ENCODE results near the gene MTURN. TPM values are rescaled to one million over a fixed set of nuclear protein-coding genes. Genes with fewer than 3 reads are reported as not detected.

MTURN gene
- polyA plus RNA-seq, 2 of the 4 experiments (the other 2 are of a cell fraction) = 2.3 to 2.5 TPM

DNA sequence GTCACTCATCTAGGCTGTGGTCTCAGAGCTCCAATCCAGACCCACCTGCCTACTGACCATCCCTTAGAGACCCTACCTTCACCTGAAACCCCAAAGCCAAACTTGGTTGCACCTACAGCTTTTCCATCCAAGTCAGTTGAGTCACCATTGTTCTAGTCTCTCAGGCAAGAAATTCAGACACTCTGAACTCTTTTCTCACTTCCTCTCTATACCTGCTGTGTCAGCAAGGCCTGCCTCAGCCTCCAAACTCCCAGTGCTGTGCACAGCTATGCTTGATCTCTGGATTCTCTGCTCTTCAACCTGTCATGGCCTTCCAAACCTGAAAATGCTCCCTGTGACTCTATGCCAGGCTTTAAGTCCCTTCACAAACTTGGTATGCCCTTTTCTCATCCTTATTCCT lies 47.4 kb upstream of the MTURN start:
- DNase-seq (ENCODE audit: low read depth in 1 of 2, low spot score in 1 of 2) = no peak
- CTCF ChIA-PET = interaction anchor here (0.9 to 4.9 kb wide), 3 partner anchors 13 to 77 kb away, joined by 3 to 30 read pairs (median 4); no protein-coding TSS in a partner anchor
- H3K4me3 ChIP-seq = no peak overlapping the region
- no peak for ATAC-seq
- H3K27ac ChIP-seq = no peak overlapping the region
- no peak for FAIRE-seq
- TF ChIP-seq FOSL2 (IDR thresholded peaks at IDR 0.05) = no peak
- no peak for TF ChIP-seq FOSL2 (CRISPR knock-in tag; IDR thresholded peaks at IDR 0.05)
- TF ChIP-seq MYC (IDR thresholded peaks at IDR 0.05; ENCODE audit: borderline replicate concordance, low read length) = no peak
- TF ChIP-seq SREBF2 (IDR thresholded peaks at IDR 0.05) = no peak
- POLR2A ChIA-PET = no interaction called here
- no peaks in the 10 kb centered on the region for H3K9me3 ChIP-seq
- peaks cover 9% of the 10 kb centered on the region; the same call in 1 of the 3 replicates for H3K4me1 ChIP-seq
- H3K4me2 ChIP-seq = no peak overlapping the region

GRCh38 chr7:30088362-30088761 lies 46.4 kb upstream of the MTURN start:
- Histone ChIP-seq H3K4me2 (no peak overlapping the region), H3K9me3 (no peaks in the 10 kb centered on the region), H3K27ac (no peak overlapping the region), H3K4me1 (peaks cover 9% of the 10 kb centered on the region; the same call in 1 of the 3 replicates), H3K4me3 (no peak overlapping the region)
- no peak for FAIRE-seq
- TF ChIP-seq ESRRA (IDR thresholded peaks at IDR 0.05; ENCODE audit: borderline replicate concordance, low read length) (no peak), SMC3 (IDR thresholded peaks at IDR 0.05) (no peak), HMGXB4 (CRISPR knock-in tag; IDR thresholded peaks at IDR 0.05; ENCODE audit: borderline replicate concordance) (no peak), NR3C1 (IDR thresholded peaks at IDR 0.05) (no peak), EHMT2 (IDR thresholded peaks at IDR 0.05; ENCODE audit: low read depth) (no peak), MYC (IDR thresholded peaks at IDR 0.05; ENCODE audit: borderline replicate concordance, low read length) (no peak), PHF8 (IDR thresholded peaks at IDR 0.05; ENCODE audit: borderline replicate concordance, low read depth) (no peak), HOXB5 (CRISPR knock-in tag; IDR thresholded peaks at IDR 0.05) (no peak)
- TF ChIP-seq, protein P1, sequence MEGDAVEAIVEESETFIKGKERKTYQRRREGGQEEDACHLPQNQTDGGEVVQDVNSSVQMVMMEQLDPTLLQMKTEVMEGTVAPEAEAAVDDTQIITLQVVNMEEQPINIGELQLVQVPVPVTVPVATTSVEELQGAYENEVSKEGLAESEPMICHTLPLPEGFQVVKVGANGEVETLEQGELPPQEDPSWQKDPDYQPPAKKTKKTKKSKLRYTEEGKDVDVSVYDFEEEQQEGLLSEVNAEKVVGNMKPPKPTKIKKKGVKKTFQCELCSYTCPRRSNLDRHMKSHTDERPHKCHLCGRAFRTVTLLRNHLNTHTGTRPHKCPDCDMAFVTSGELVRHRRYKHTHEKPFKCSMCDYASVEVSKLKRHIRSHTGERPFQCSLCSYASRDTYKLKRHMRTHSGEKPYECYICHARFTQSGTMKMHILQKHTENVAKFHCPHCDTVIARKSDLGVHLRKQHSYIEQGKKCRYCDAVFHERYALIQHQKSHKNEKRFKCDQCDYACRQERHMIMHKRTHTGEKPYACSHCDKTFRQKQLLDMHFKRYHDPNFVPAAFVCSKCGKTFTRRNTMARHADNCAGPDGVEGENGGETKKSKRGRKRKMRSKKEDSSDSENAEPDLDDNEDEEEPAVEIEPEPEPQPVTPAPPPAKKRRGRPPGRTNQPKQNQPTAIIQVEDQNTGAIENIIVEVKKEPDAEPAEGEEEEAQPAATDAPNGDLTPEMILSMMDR (IDR thresholded peaks at IDR 0.05) = no peak
- TF ChIP-seq, protein P2, sequence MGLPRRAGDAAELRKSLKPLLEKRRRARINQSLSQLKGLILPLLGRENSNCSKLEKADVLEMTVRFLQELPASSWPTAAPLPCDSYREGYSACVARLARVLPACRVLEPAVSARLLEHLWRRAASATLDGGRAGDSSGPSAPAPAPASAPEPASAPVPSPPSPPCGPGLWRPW (IDR thresholded peaks at IDR 0.05) = no peak
- TF ChIP-seq, protein P3, sequence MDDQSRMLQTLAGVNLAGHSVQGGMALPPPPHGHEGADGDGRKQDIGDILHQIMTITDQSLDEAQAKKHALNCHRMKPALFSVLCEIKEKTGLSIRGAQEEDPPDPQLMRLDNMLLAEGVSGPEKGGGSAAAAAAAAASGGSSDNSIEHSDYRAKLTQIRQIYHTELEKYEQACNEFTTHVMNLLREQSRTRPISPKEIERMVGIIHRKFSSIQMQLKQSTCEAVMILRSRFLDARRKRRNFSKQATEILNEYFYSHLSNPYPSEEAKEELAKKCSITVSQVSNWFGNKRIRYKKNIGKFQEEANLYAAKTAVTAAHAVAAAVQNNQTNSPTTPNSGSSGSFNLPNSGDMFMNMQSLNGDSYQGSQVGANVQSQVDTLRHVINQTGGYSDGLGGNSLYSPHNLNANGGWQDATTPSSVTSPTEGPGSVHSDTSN (IDR thresholded peaks at IDR 0.05) = no peak
- TF ChIP-seq, protein P4, sequence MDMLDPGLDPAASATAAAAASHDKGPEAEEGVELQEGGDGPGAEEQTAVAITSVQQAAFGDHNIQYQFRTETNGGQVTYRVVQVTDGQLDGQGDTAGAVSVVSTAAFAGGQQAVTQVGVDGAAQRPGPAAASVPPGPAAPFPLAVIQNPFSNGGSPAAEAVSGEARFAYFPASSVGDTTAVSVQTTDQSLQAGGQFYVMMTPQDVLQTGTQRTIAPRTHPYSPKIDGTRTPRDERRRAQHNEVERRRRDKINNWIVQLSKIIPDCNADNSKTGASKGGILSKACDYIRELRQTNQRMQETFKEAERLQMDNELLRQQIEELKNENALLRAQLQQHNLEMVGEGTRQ (IDR thresholded peaks at IDR 0.05) = no peak
- no peak for ATAC-seq
- DNase-seq (ENCODE audit: low read depth in 1 of 2, low spot score in 1 of 2) = no peak
- CTCF ChIA-PET = interaction anchor here (4.9 kb wide), 1 partner anchor 14 kb away, joined by 30 read pairs; no protein-coding TSS in a partner anchor
- POLR2A ChIA-PET = no interaction called here

DNA sequence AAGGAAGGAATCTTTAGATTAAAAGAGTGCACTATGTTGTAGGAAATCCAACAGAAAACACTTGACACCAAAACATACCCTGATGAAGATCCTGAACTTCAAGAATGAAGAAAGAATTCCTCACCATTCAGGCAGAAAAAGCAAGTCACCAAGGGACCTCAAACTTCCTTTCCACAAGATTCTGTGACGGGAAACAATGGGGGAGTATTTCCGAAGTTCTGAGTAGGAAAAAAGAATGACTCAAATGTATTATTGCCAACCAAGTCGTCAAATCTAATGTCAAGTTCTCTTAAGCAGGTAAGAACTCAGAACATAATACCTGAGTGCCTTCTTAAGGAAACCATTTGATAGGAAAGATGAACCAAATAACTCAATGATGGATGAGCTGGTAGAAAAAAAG lies 44.7 kb upstream of the MTURN start:
- Histone ChIP-seq H3K4me2 (no peak overlapping the region), H3K4me1 (peaks cover 9% of the 10 kb centered on the region; the same call in 1 of the 3 replicates), H3K4me3 (no peak overlapping the region), H3K9me3 (no peaks in the 10 kb centered on the region), H3K27ac (no peak overlapping the region)
- FAIRE-seq (no peak), DNase-seq (ENCODE audit: low read depth in 1 of 2, low spot score in 1 of 2) (no peak), ATAC-seq (no peak)
- WGBS (ENCODE audit: missing lambda C conversion rate) = 92% methylated on average over 3 of the region's 3 CpGs
- ChIA-PET CTCF (interaction anchor here (1.0 kb wide), 1 partner anchor 474 kb away, joined by 4 read pairs; no protein-coding TSS in a partner anchor), POLR2A (no interaction called here)
- TF ChIP-seq ZSCAN20 (CRISPR knock-in tag; IDR thresholded peaks at IDR 0.05) (no peak), SMC3 (IDR thresholded peaks at IDR 0.05) (no peak), KDM5A (IDR thresholded peaks at IDR 0.05) (no peak), CBX8 (IDR thresholded peaks at IDR 0.05) (no peak), FOSB (CRISPR knock-in tag; IDR thresholded peaks at IDR 0.05) (no peak), ZC3H11A (IDR thresholded peaks at IDR 0.05) (no peak), SREBF2 (IDR thresholded peaks at IDR 0.05) (no peak), EP300 (IDR thresholded peaks at IDR 0.05) (no peak), CEBPB (IDR thresholded peaks at IDR 0.05) (no peak)
- TF ChIP-seq, protein P5, sequence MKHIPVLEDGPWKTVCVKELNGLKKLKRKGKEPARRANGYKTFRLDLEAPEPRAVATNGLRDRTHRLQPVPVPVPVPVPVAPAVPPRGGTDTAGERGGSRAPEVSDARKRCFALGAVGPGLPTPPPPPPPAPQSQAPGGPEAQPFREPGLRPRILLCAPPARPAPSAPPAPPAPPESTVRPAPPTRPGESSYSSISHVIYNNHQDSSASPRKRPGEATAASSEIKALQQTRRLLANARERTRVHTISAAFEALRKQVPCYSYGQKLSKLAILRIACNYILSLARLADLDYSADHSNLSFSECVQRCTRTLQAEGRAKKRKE (CRISPR knock-in tag; IDR thresholded peaks at IDR 0.05; ENCODE audit: low read depth) = no peak
- TF ChIP-seq, protein P3 (IDR thresholded peaks at IDR 0.05) = no peak
- TF ChIP-seq, protein P1 (IDR thresholded peaks at IDR 0.05) = no peak
- TF ChIP-seq, protein P6, sequence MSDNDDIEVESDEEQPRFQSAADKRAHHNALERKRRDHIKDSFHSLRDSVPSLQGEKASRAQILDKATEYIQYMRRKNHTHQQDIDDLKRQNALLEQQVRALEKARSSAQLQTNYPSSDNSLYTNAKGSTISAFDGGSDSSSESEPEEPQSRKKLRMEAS (IDR thresholded peaks at IDR 0.05) = no peak
